ENCODE results near the gene SUSD5.
"Not testable (repeated sequence)": the region's sequence is repeated elsewhere in the genome, so short reads cannot be mapped to it uniquely, and the experiment has no call there.

Gene SUSD5

DNA sequence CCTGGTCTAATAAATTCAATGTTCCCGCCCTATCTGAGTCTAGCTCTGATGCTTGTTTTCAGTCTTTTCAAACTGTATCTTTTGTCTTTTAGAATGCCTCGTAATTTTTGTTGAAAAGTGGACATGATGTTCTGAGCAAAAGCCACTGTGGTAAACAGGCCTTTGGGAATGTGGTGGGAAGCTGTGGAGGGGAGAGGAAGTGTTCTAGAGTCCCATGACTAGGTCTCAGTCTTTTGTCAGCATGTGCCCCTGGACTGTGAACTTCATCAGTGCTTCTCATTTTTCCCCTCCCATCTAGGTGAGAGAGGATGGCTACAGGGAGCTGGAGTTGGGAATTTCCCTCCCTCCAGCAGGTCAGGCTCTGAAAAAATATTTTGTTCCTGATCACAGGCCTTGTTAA lies 33.7 kb downstream of the SUSD5 start:
- Histone ChIP-seq H3K9me3 (ENCODE audit: low read length) (no peaks in the 10 kb centered on the region), H3K27me3 (ENCODE audit: insufficient read depth, low read length) (no peaks in the 10 kb centered on the region), H3K36me3 (ENCODE audit: insufficient read depth, low read length) (no peaks in the 10 kb centered on the region), H3K4me3 (ENCODE audit: low read length) (no peak overlapping the region), H2AFZ (ENCODE audit: low read depth, low read length) (no peak overlapping the region), H3K4me1 (ENCODE audit: insufficient read depth, low read length) (no peaks in the 10 kb centered on the region)

DNA sequence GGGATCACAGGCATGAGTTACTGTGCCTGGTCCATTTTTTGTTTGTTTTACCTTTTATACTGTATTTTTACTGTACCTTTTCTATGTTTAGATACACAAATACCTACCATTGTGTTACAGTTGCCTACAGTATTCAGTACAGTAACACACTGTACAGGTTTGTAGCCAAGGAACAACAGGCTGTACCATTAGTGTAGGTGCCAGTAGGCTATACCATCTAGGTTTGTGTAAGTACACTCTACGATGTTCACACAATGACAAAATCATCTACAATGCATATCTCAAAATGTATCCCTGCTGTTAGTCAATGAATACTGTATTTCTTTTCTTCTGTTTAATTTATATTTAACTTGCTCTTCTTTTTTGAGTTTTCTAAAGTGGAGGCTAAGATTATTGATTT lies 37.0 kb downstream of the SUSD5 start:
- H3K4me3 ChIP-seq (ENCODE audit: low read length); H3K27me3 ChIP-seq (ENCODE audit: insufficient read depth, low read length); H3K36me3 ChIP-seq (ENCODE audit: insufficient read depth, low read length): not testable (repeated sequence)

DNA sequence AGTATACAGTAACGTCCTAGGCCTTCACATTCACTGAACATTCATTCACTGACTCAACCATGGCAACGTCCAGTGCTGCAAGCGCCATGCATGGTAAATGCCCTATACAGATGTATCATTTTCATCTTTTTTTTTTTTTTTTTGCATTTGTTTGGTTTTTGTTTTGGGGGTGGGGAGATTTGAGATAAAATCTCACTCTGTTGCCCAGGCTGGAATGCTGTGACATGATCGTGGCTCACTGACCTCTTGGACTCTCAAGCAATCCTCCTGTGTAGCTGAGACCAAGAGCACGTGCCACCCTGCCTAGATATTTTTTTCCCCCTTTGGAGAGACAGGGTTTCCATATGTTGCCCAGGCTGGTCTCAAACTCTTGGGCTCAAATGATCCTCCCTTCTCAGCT lies 37.4 kb downstream of the SUSD5 start:
- no peaks in the 10 kb centered on the region for H3K27me3 ChIP-seq (ENCODE audit: insufficient read depth, low read length)
- H2AFZ ChIP-seq (ENCODE audit: low read depth, low read length) = no peak overlapping the region
- H3K4me3 ChIP-seq (ENCODE audit: low read length) = no peak overlapping the region
- no peaks in the 10 kb centered on the region for H3K9me3 ChIP-seq (ENCODE audit: low read length)
- no peaks in the 10 kb centered on the region for H3K4me1 ChIP-seq (ENCODE audit: insufficient read depth, low read length)
- H3K36me3 ChIP-seq (ENCODE audit: insufficient read depth, low read length) = no peaks in the 10 kb centered on the region

More for the DNA sequence above, 37.0 kb downstream of the SUSD5 start:
- not testable (repeated sequence) for H3K4me1 ChIP-seq (ENCODE audit: insufficient read depth, low read length); H2AFZ ChIP-seq (ENCODE audit: low read depth, low read length); H3K9me3 ChIP-seq (ENCODE audit: low read length)

DNA sequence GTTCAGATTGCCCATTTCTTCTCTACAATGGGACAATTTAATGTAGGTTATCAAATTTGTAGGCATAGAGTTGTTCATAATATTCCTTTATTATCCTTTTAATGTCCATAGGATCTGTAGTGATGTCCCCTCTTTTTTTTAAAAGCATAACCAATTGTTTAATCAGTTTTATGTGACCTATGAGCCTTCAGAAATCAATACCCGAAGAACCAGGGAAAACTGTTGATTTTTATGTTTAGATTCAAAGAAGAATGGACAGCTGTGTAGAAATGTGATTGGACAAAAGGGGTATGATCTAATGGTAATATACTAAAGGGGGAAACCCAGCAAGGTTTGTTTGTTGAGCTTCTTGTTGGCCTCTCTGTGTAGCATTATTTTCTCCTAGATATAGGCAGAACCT lies 39.5 kb downstream of the SUSD5 start:
- Histone ChIP-seq H3K4me3 (ENCODE audit: low read length) (no peak overlapping the region), H3K9me3 (ENCODE audit: low read length) (no peaks in the 10 kb centered on the region), H2AFZ (ENCODE audit: low read depth, low read length) (no peak overlapping the region), H3K4me1 (ENCODE audit: insufficient read depth, low read length) (no peaks in the 10 kb centered on the region), H3K36me3 (ENCODE audit: insufficient read depth, low read length) (no peaks in the 10 kb centered on the region), H3K27me3 (ENCODE audit: insufficient read depth, low read length) (no peaks in the 10 kb centered on the region)

DNA sequence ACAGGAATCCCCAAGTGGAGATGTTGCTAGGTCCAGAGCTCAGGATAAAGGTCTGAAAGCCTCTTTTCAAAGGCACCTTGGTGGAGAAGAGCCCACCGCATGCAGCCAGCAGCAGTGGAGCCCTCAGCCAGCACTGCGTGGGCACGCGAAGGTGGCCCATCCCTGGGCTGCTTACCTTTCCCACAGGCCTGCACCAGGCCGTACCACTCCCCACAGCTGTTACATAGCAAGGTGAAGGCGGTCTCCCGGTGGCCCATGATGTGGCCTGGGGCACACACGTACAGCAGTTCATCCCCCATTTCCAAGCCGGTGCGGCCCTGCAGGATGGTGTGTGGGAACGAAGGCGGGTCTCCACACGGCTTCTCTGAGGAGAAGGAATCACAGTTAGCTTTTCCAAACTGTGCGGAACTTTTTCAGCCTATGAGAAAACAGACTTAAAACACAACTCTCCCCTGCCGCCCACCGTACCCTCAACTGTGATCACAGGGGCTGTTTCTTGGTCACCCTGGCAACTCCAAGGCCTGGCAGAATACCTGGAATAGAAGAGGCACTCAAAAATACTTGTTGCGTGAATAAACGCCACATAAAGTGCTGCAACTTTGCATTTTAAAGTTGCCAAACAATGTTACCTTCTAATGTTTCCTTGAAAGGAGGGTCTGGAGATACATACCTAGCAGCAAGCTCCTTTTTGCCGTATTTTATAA lies 43.7 kb downstream of the SUSD5 start:
- Histone ChIP-seq H3K9me3 (ENCODE audit: low read length) (no peaks in the 10 kb centered on the region), H3K4me3 (ENCODE audit: low read length) (no peak overlapping the region), H2AFZ (ENCODE audit: low read depth, low read length) (no peak overlapping the region), H3K36me3 (ENCODE audit: insufficient read depth, low read length) (no peaks in the 10 kb centered on the region), H3K27me3 (ENCODE audit: insufficient read depth, low read length) (no peaks in the 10 kb centered on the region), H3K4me1 (ENCODE audit: insufficient read depth, low read length) (no peaks in the 10 kb centered on the region)

DNA sequence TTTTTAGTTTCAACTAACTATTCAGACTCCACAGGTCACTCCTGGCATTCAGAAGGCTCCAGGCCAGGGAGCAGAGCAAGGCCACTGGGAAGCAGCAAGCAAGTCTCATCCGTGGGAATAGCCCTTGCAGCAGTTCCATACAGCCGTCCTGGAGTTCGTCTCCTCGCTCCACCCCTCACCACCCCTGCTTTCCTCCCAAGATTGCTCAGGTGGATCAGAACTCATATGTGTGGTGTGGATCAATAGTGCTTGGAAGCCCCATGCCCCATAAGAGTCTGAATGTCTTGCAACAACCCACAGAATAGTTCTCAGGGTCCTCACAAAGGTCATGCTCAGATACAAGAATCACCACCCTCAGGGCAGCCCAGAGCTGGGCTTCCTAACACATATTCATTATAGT lies 44.5 kb downstream of the SUSD5 start:
- no peak overlapping the region for H3K4me3 ChIP-seq (ENCODE audit: low read length)
- H3K4me1 ChIP-seq (ENCODE audit: insufficient read depth, low read length) = no peaks in the 10 kb centered on the region
- H3K27me3 ChIP-seq (ENCODE audit: insufficient read depth, low read length) = no peaks in the 10 kb centered on the region
- H2AFZ ChIP-seq (ENCODE audit: low read depth, low read length) = no peak overlapping the region
- H3K9me3 ChIP-seq (ENCODE audit: low read length) = no peaks in the 10 kb centered on the region
- H3K36me3 ChIP-seq (ENCODE audit: insufficient read depth, low read length) = no peaks in the 10 kb centered on the region

DNA sequence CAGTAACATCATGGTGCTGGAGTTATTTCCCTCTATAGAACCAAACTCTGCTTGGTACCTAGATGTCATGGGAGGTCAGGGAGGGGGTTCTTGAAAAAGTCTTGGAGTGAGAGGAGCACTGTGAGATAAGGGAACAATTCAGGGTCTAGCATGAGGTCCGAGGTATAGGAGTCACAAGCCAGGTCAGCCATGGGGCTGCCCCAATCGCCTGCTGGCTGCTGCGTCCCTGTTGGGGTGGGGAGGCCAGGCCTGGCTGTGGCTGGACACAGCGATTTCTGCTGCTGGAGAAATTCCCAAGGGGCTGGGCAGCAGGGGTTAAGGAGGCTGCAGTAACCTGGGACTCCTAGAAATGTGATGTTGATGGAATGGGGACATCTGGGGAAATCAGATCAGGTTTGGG lies 44.9 kb downstream of the SUSD5 start:
- Histone ChIP-seq H3K4me1 (ENCODE audit: insufficient read depth, low read length) (no peaks in the 10 kb centered on the region), H2AFZ (ENCODE audit: low read depth, low read length) (no peak overlapping the region), H3K36me3 (ENCODE audit: insufficient read depth, low read length) (no peaks in the 10 kb centered on the region)

DNA sequence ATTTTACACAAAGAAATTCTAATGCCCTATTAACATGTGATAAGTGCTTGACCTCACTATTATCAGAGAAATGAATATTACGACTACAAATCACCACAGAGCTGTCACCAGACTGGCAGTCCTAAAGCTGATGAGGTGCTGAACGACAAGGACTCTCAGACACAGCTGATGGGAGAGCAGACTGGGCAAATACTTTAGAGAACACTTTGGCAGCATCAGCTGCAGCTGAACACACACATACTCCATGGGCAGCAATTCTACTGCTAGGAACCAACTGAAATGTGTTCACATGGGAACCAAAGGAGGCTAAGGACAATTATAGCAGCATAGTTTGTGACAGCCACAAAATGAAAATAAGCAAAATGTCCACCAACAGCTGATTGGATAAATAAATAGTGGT lies 45.5 kb downstream of the SUSD5 start:
- H3K27me3 ChIP-seq (ENCODE audit: insufficient read depth, low read length) = no peaks in the 10 kb centered on the region
- H3K9me3 ChIP-seq (ENCODE audit: low read length) = no peaks in the 10 kb centered on the region
- no peak overlapping the region for H3K4me3 ChIP-seq (ENCODE audit: low read length)
- no peaks in the 10 kb centered on the region for H3K36me3 ChIP-seq (ENCODE audit: insufficient read depth, low read length)
- H2AFZ ChIP-seq (ENCODE audit: low read depth, low read length) = no peak overlapping the region
- H3K4me1 ChIP-seq (ENCODE audit: insufficient read depth, low read length) = no peaks in the 10 kb centered on the region

More for the DNA sequence above, 44.9 kb downstream of the SUSD5 start:
- no peaks in the 10 kb centered on the region for H3K9me3 ChIP-seq (ENCODE audit: low read length)
- H3K4me3 ChIP-seq (ENCODE audit: low read length) = no peak overlapping the region
- H3K27me3 ChIP-seq (ENCODE audit: insufficient read depth, low read length) = no peaks in the 10 kb centered on the region

DNA sequence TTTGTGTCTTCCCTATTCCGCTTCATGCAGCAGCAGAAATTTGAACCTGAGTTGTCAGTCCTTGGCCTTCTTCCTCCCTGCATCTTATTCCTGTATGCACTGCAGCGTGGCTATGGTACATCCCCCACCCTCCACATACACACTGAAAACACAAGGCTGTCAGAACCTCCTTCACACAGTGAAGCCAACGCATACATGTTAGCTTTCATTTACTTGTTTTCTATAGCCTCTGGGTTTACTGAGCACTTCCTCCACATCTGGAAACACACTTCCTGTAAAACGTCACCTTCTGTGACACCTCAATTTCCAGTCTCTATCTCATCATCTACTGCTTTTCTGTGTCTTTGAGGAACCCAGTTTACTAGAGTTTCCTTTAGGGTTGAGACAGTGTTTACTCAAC lies 47.0 kb downstream of the SUSD5 start:
- Histone ChIP-seq H3K36me3 (ENCODE audit: insufficient read depth, low read length) (no peaks in the 10 kb centered on the region), H3K4me1 (ENCODE audit: insufficient read depth, low read length) (no peaks in the 10 kb centered on the region), H3K4me3 (ENCODE audit: low read length) (no peak overlapping the region), H2AFZ (ENCODE audit: low read depth, low read length) (no peak overlapping the region), H3K9me3 (ENCODE audit: low read length) (no peaks in the 10 kb centered on the region), H3K27me3 (ENCODE audit: insufficient read depth, low read length) (no peaks in the 10 kb centered on the region)

DNA sequence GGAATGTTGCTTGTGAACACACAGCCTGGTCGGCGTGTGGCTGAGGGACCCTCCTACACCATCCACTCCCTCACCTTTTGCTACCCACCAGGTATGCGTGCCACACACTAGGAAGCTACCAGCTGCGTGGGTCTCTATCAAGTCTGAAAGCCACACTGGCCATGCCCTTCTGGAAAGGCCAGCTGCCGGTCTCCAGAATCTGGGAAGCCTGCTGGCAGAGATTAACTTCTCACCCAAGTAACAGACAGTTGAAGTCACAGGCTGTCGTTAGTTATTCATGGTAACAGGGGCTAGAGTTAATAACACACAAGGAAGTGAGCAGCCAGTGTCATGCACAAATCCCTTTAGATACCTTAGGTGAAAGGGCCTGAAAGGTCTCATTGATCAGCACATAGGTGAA lies 48.1 kb downstream of the SUSD5 start:
- Histone ChIP-seq H3K9me3 (ENCODE audit: low read length) (no peaks in the 10 kb centered on the region), H3K36me3 (ENCODE audit: insufficient read depth, low read length) (no peaks in the 10 kb centered on the region), H3K27me3 (ENCODE audit: insufficient read depth, low read length) (no peaks in the 10 kb centered on the region), H2AFZ (ENCODE audit: low read depth, low read length) (no peak overlapping the region), H3K4me1 (ENCODE audit: insufficient read depth, low read length) (no peaks in the 10 kb centered on the region), H3K4me3 (ENCODE audit: low read length) (no peak overlapping the region)

DNA sequence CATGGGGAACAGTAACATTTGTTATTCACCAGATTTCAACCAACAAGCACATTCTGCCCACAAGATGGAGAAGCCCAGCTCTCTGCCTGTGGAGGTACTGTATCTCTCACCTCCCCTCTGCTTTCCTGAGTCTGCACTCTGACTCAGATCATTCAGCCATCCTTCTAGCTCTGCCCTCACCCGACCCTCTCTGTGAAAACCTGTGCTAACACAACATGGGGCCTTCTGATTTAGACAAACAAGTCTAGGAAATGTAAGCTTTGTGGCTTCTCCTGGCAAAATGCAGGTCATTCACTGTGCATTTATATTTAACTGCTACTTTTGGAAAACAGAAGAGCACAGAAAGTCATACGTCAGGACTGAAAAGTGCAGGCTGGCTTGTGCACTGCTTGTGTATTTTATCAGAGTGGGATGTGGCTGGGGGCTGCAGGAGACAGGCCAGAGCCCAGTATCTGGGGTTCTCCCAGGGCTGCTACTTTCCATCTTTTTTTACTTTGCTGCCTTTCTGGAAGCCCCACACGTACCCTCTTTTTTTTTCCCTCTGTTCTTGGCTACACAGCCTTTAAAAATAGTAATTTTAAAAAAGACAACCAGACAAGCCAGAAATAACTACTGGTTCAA lies 50.8 kb downstream of the SUSD5 start:
- H2AFZ ChIP-seq (ENCODE audit: low read depth, low read length) = peak overlapping the region; percentile 8
- H3K9me3 ChIP-seq (ENCODE audit: low read length) = no peaks in the 10 kb centered on the region
- no peaks in the 10 kb centered on the region for H3K36me3 ChIP-seq (ENCODE audit: insufficient read depth, low read length)
- no peaks in the 10 kb centered on the region for H3K4me1 ChIP-seq (ENCODE audit: insufficient read depth, low read length)
- no peak overlapping the region for H3K4me3 ChIP-seq (ENCODE audit: low read length)
- H3K27me3 ChIP-seq (ENCODE audit: insufficient read depth, low read length) = no peaks in the 10 kb centered on the region

DNA sequence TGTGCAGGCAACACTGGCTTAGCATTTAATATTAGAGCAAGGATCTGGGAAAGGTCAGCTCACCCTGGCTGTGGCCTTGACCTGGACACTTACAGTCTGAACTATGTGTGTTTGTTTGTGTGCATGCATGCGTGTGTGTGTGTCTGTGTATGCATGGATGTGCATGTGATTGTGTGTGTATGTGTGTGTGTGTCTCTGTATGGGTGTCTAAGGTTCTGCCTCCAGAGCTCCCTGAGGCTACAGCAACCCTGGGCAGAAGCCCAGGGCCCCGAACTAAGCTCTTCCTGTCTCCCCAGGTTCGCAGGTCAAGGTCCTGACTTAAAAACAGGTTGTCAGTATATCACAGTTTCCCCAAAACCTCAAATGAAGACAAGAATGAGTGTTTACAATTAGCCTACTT lies 51.3 kb downstream of the SUSD5 start:
- no peaks in the 10 kb centered on the region for H3K27me3 ChIP-seq (ENCODE audit: insufficient read depth, low read length)
- no peaks in the 10 kb centered on the region for H3K36me3 ChIP-seq (ENCODE audit: insufficient read depth, low read length)
- H3K4me1 ChIP-seq (ENCODE audit: insufficient read depth, low read length) = no peaks in the 10 kb centered on the region
- H2AFZ ChIP-seq (ENCODE audit: low read depth, low read length) = peak overlapping the region; percentile 8
- no peak overlapping the region for H3K4me3 ChIP-seq (ENCODE audit: low read length)
- H3K9me3 ChIP-seq (ENCODE audit: low read length) = no peaks in the 10 kb centered on the region

DNA sequence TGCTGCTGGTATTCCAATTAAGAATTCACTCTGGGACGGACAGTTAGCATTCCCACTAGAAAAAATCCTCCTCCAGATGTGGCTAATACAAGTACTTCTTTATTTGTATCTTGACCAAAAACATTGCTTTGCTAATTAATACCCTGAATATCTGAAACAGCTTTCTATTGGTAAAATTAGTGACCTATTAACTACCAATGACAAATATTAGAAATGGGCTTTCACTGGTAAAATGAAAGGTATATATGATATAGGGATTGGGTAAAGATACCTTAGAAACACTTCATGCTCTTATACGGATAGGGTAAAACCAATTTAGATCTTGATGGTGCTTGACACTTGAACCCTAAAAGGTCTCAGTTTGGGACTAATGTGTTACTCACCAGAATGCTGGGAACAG lies 52.5 kb downstream of the SUSD5 start:
- no peaks in the 10 kb centered on the region for H3K36me3 ChIP-seq (ENCODE audit: insufficient read depth, low read length)
- no peak overlapping the region for H2AFZ ChIP-seq (ENCODE audit: low read depth, low read length)
- no peak overlapping the region for H3K4me3 ChIP-seq (ENCODE audit: low read length)
- H3K9me3 ChIP-seq (ENCODE audit: low read length) = no peaks in the 10 kb centered on the region
- H3K27me3 ChIP-seq (ENCODE audit: insufficient read depth, low read length) = no peaks in the 10 kb centered on the region
- H3K4me1 ChIP-seq (ENCODE audit: insufficient read depth, low read length) = no peaks in the 10 kb centered on the region

DNA sequence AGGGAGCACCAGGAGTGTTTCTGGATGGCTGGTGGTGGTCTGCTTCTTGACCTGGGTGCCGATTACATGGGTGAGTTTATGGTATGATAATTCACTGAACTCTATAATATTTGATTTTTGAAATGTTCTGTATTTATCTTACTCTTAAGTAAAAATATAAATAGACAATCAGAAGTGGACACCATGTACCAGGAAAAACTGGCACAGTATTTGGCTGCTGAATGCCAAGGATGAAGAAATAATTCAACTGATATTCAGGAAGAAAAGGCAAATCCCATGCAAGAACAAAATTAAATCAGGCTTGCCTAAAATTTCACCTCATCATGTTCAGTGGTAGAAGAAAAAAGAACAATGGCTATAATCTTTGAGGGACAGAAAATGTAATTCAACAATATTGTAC lies 53.2 kb downstream of the SUSD5 start:
- Histone ChIP-seq H2AFZ (ENCODE audit: low read depth, low read length) (no peak overlapping the region), H3K4me3 (ENCODE audit: low read length) (no peak overlapping the region), H3K9me3 (ENCODE audit: low read length) (no peaks in the 10 kb centered on the region), H3K36me3 (ENCODE audit: insufficient read depth, low read length) (no peaks in the 10 kb centered on the region), H3K27me3 (ENCODE audit: insufficient read depth, low read length) (no peaks in the 10 kb centered on the region), H3K4me1 (ENCODE audit: insufficient read depth, low read length) (no peaks in the 10 kb centered on the region)

Measured in neuron (in vitro differentiated cells).